ENCODE results near the gene EAF1.
"Not testable (repeated sequence)": the region's sequence is repeated elsewhere in the genome, so short reads cannot be mapped to it uniquely, and the experiment has no call there.

EAF1 gene

DNA sequence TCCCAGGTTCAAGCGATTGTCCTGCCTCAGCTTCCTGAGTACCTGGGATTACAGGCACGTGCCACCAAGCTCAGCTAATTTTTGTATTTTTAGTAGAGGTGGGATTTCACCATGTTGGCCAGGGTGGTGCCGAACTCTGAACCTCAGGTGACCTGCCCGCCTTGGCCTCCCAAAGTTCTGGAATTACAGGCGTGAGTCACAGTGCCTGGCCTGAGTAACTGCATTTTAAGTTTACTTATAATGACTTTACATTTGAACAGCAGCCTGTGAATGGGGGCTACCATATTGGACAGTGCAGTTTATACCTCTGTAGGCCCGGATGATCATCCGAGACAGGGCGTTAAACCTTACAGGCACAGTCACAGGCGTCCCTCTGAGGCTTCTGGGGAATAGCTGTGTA lies 24.8 kb downstream of the EAF1 start:
- no peak for DNase-seq (ENCODE audit: low spot score)

GRCh38 chr3:15452961-15453360 lies 25.6 kb downstream of the EAF1 start:
- DNase-seq (ENCODE audit: low spot score) = no peak

GRCh38 chr3:15453501-15453900 lies 26.1 kb downstream of the EAF1 start:
- DNase-seq (ENCODE audit: low spot score) = no peak

DNA sequence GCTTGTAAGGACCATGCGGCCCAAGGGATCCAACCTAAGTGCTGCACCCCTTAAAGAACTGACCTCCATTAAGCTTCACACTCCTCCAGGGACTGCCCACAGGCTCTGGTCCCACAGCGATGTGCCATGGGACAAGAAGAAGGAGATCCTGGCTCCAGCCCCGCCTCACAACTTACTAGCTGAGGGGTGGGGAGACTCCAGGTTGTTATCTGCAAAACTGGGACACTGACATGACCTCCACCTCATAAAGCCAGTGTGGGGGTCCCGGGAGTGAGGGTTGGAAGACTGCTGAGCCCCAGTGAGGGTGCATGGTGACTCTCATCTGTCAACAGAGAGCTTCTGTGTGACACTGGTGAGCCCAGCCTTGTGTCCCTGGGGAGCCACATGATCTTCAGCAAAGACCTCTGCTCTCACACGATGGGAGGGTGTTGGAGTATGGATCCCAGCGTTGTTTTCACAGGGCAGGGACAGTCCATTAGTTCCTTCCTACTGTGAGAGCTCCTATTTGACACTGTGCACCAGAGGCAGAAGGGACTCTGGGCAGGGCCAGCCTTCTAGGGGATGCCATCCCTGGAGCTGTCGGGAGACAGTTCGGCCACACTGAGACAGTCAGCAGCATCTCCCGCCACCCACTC lies 26.7 kb downstream of the EAF1 start:
- no peak for DNase-seq (ENCODE audit: low spot score)

- DNase-seq (ENCODE audit: low spot score) = no peak
Observed at GRCh38 chr3:15454965-15455364, 27.6 kb downstream of the EAF1 start.

GRCh38 chr3:15455756-15456155 lies 28.4 kb downstream of the EAF1 start:
- no peak for DNase-seq (ENCODE audit: low spot score)

DNA sequence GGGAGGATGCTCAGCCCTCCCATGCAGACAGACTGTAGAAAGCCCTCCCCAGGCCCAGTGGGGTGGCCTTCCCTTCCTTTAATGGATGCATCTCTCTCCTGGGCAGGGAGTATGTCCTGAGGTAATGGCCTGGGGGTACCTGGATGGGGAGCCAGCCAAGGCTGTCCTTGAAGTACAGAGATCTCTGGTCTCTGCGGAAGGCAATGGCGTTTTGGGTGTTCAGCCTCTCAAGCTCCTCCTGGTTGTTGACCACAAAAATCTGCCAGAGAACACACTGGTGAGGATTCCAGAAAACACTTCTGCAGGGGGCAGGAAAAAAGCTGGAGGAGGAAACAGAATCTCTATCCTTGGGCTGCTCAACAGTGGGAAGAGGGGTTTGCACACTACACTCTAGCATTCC lies 28.9 kb downstream of the EAF1 start:
- DNase-seq (ENCODE audit: low spot score) = no peak

DNA sequence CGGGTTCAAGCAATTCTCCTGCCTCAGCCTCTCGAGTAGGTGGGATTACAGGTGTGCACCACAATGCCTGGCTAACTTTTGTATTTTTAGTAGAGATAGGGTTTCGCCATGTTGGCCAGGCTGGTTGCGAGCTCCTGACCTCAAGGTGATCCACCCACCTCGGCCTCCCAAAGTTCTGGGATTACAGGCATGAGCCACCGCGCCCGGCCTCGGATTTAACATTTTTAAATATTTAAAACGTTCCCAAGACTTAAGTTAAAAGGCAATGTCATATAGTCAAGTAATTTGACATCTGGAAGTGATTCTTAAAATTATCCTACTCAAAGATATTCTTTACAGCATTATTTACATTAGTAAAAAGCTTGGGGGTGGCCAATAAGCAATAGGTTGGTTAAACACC lies 29.5 kb downstream of the EAF1 start:
- DNase-seq (ENCODE audit: low spot score) = not testable (repeated sequence)

GRCh38 chr3:15458212-15458780 lies 30.9 kb downstream of the EAF1 start:
- DNase-seq (ENCODE audit: low spot score) = no peak

DNA sequence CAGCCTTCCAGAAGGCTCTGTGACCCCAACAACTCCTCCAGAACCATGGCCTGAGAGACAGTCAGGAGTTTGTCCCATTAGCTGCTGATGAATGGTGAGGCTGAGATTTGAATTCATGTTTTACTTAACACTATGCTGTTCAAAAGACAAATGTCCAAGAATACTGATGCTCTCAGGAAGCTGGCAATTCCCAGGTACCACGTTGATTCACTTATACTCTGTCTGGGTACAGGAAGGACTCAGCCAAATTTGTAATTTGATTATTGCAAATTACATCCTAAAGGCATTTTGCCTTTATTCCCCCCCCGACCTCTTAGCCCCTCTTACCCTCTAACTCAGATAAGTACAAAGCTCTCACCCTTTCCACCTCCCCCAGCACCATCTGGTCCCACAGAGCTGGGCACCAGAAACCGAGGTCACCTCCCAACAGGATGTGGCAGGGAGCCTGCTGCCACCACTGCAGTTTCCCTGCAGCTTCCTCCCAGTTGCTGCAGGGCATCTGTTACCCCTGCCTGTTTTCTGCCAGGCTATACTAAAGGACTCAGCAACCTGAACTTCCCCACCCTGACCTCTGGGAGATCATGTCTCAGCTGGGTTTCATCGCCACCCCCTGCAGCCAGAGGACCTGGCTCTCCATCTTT lies 33.6 kb downstream of the EAF1 start:
- no peak for DNase-seq (ENCODE audit: low spot score)

DNA sequence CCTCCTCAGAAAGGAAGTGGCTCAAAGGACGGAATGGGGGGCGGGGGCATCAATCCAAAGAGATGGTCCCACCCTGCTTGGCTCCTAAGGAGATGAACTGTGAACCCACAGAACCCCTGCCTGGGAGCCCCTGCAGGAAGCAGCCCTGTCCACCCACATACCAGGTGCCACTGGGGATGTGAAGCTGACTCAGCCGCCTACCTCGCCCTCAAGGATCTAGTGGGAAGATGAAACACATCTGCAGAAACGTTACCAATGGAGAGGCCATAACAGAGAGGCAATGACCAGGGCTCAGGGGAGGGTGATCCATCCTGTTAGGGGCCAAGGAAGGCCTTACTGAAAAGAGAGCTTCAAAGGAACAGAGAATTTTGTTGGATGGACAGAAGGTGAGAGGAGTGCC lies 35.1 kb downstream of the EAF1 start:
- no peak for DNase-seq (ENCODE audit: low spot score)

DNA sequence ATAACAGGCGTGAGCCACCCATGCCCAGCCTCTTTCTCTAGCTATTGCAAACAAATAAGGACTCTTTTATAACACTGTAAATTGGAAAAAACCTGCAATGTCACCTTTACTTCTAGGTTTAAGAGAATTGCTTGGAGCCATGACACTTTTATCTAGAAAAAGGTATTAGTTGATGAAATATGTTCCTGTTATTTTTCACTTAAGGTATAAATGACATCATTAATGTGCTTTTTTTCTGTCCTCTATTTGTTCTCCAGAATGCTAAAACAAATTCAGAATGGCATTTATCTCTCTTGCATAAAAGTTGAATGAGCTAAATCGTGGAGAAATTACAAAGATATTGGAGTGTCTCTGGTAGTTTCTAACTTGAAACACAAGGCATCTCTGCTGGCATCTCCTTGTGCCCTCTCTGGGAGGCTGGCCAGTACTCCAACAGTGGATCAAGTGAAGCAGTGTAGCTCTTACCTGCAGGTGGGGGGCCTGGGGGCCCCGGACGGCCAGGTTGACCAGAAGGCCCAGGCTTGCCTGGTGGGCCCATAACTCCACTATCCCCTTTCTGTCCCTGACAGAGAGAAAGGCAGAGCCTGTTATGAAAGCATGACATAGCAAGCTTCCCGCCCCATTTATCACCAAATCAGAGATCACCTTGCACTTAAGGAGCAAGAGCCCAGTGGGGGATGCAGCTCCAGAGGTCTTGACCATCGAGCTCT lies 38.6 kb downstream of the EAF1 start:
- no peak for DNase-seq (ENCODE audit: low spot score)

DNA sequence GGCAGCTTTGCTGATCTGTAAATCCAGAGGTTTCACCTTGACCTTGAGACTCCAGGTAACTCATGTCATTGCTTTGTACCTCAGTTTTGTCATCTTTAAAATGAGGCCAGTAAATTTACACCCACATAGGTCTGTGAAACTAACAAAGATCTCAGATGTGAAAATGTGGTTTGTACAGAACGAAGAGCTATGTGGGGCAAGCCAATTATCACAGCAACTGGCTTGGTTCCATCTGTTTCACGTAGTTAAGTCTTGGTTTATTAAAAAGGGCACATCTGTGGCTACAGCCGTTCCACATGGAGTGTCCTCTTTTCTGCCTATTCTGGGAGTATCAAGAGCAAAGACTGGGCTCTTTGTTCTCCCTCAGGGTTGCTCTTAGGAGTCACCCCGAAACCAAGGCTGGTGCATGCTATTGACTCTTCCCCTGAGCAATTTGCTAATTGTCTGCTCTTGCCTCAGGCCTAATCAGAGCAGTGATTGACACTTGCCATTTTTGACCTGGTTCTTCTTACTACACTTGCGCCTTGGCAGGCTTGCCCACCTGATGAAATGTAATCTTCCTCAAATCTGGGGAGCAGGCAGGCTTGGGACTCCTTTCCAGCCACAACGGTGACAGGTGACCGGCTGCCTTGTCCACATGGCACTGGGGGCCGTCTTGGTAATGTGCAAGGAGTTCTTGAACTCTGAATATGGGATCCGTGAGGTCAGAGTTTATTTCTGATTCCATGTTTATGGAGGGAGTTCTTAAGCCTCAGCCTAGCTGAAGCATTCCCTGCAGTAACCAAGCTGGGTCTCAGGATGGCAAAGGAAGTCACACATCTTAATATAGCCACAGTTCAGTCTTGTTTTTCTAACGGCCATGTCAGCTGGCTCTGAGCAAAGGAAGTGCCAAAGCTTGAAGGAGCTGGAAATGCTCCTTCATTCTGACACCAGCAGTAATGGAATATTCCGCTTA lies 40.1 kb downstream of the EAF1 start:
- DNase-seq (ENCODE audit: low spot score) = no peak

- DNase-seq (ENCODE audit: low spot score) = peak; percentile 73
Observed at GRCh38 chr3:15470261-15470660, 42.9 kb downstream of the EAF1 start.

DNA sequence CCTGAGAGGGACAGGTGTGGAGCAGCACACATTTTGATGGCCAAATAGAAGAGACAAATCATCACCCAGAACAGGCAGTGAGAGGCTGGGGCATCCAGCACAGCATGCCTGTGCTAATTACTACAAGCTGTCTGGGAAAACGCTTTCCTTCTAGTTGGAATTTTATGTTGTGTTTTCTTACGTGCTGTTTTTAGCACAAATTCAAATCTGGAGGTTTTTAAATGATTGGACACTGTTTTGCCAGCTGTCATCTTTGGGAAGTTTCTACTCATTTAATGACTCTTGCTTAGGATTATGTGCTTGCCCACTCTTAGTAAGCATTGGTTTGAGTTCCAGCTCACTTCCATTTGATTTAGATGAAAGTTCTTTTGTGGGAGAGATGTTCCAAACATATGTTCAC lies 43.5 kb downstream of the EAF1 start:
- DNase-seq (ENCODE audit: low spot score) = no peak

GRCh38 chr3:15471861-15472260 lies 44.5 kb downstream of the EAF1 start:
- DNase-seq (ENCODE audit: low spot score) = no peak

- DNase-seq (ENCODE audit: low spot score) = no peak
Observed at GRCh38 chr3:15475161-15475560, 47.8 kb downstream of the EAF1 start.

DNA sequence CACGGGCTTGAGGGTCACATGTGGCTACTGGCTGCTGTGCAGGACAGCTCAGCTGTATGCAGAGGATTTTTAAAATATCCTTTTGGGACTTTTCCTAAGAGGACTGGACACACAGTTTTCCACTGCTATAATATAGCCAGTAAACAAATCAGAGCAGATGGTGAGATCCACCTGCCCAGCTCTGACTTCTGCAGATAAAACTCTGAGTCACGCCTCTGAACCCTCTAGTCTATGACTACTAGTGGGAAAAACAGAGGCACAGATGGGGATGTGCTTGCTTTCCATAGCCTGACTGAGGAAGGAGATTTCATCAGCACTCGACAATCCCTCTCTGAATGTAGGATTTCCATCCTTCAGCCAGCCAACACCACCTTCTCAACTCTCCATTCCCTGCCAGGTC lies 49.0 kb downstream of the EAF1 start:
- no peak for DNase-seq (ENCODE audit: low spot score)

GRCh38 chr3:15477951-15478639 lies 50.7 kb downstream of the EAF1 start:
- no peak for DNase-seq (ENCODE audit: low spot score)

DNA sequence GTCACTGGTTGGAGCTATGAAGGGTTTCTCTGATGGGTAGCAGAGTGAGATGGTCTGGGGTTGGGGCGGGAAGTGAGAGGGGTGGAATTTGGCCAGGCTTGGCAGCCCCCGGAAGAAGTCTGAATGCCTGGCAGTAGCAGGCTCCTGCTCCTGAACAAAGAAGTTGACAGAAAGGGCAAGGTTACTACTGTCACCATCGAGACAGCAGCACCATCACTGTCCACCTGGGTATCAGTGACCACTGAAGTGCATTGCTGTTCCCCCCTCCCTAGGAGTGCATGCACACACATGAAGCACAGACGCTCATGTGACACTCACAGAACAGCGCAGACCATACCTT lies 51.2 kb downstream of the EAF1 start:
- no peak for DNase-seq (ENCODE audit: low spot score)

- no peak for DNase-seq (ENCODE audit: low spot score)
Observed at GRCh38 chr3:15479400-15480224, 52.2 kb downstream of the EAF1 start.
